HepG2 (cell line): ENCODE measurements around the gene CMPK2. TPM values are rescaled to one million over a fixed set of nuclear protein-coding genes. Genes with fewer than 3 reads are reported as not detected.

Experiments used
- ATAC-seq: fragments of 200-7000 bp; cut with Tn5 transposase; 3 replicates; pipeline ENCODE4 v1.9.1; 2020; ENCODE audit warnings: mild to moderate bottlenecking, moderate library complexity
- Bru-seq: library from RNA; stranded (reverse); fragments of 400-500 nt; gene quantifications from one replicate; lab custom pipeline; 2021; lab: Mats Ljungman, UMichigan
- BruChase-seq, 2 experiments: library from RNA; stranded (reverse); fragments of 400-500 nt; gene quantifications; one replicate each; lab custom pipeline; 2021; lab: Mats Ljungman, UMichigan
- BruUV-seq: library from RNA; stranded (reverse); fragments of 400-500 nt; replicated peaks from 2 replicates; lab custom pipeline; 2021; lab: Mats Ljungman, UMichigan
- CTCF ChIA-PET: fragments of 300-600 bp; formaldehyde crosslinking; extraction: SDS; loops from one replicate; lab custom pipeline; 2021; ENCODE audit warnings: low total read pairs, inconsistent platforms, low intra/inter-chr PET ratio; lab: Yijun Ruan, JAX
- POLR2A ChIA-PET: fragments of 350-600 bp; sonication (Branson Sonifier 250); formaldehyde crosslinking; loops from one replicate; lab custom pipeline; 2020; ENCODE audit warnings: antibody characterized with exemption, inconsistent platforms; lab: Yijun Ruan, JAX
- DNase-seq: peaks from one replicate; pipeline ENCODE4 v3.0.0-alpha.2; 2015; ENCODE audit warnings: low spot score
- FAIRE-seq: peaks from 3 replicates; lab custom pipeline; 2011; peaks lifted over from hg19 to GRCh38; lab: Jason Lieb, UNC
- H2AFZ ChIP-seq: one replicate; pipeline ENCODE4 v1.6.1; 2011; ENCODE audit warnings: low read length, inconsistent platforms
- H3K27ac ChIP-seq: fragments of 300-600 bp; 3 replicates; pipeline ENCODE4 v1.8.0; 2011; ENCODE audit warnings: mixed run types, mild to moderate bottlenecking, mixed read lengths, low read length, inconsistent platforms; ENCODE audit not compliant: insufficient read depth; ENCODE audit errors: extremely low read length
- H3K27me3 ChIP-seq, 2 experiments: fragments of 200-600 bp in 1 of 2; 2 replicates in 1 of 2; 3 replicates in 1 of 2; pipeline versions ENCODE4 v1.6.0 to v1.8.0; 2011; ENCODE audit warnings: low read length in 2 of 2, mild to moderate bottlenecking in 2 of 2, moderate library complexity in 2 of 2, inconsistent platforms in 1 of 2; ENCODE audit not compliant: insufficient read depth in 2 of 2, control insufficient read depth in 1 of 2
- H3K36me3 ChIP-seq, 2 experiments: fragments of 200-600 bp in 1 of 2; replicated peaks in 1 of 2; 2 replicates in 1 of 2; 3 replicates in 1 of 2; pipeline versions ENCODE4 v1.5.1 to v1.8.0; 2011; ENCODE audit warnings: low read length in 2 of 2, inconsistent platforms in 1 of 2; ENCODE audit not compliant: insufficient read depth in 2 of 2, control insufficient read depth in 1 of 2
- H3K4me1 ChIP-seq: 2 replicates; pipeline ENCODE4 v1.5.1; 2012; ENCODE audit warnings: low read length, inconsistent platforms; ENCODE audit not compliant: insufficient read depth
- H3K4me2 ChIP-seq: 2 replicates; pipeline ENCODE4 v1.6.0; 2011; ENCODE audit warnings: low read depth, low read length, inconsistent platforms
- H3K4me3 ChIP-seq, 3 experiments: fragments of 200-600 bp in 1 of 3; sonication (generic), shearing (Covaris generic) in 1 of 3; replicated peaks in 1 of 3; 2 replicates each; pipeline ENCODE4 v1.5.1; 2011 to 2016; ENCODE audit warnings: low read length in 3 of 3, inconsistent platforms in 2 of 3, low read depth in 2 of 3, mild to moderate bottlenecking in 2 of 3, control low read depth in 1 of 3, mixed read lengths in 1 of 3; ENCODE audit not compliant: insufficient read depth in 1 of 3
- H3K79me2 ChIP-seq: one replicate; pipeline ENCODE4 v1.6.1; 2011; ENCODE audit warnings: low read length, inconsistent platforms; ENCODE audit not compliant: insufficient read depth
- H3K9ac ChIP-seq: 2 replicates; pipeline ENCODE4 v1.6.0; 2011; ENCODE audit warnings: mild to moderate bottlenecking, low read depth, low read length, inconsistent platforms; ENCODE audit not compliant: insufficient read depth
- H3K9me3 ChIP-seq: 2 replicates; pipeline ENCODE4 v1.5.1; 2012; ENCODE audit warnings: mild to moderate bottlenecking, low read length
- H4K20me1 ChIP-seq: 2 replicates; pipeline ENCODE4 v1.6.0; 2011; ENCODE audit warnings: inconsistent platforms, mild to moderate bottlenecking, low read length, moderate library complexity; ENCODE audit not compliant: insufficient read depth
- E2F2 ChIP-seq: sonication (generic); formaldehyde crosslinking; IDR thresholded peaks from 2 replicates; pipeline ENCODE4 v1.4.0; 2020; ENCODE audit warnings: missing genetic modification reagents, borderline replicate concordance
- HES4 ChIP-seq: sonication (generic); formaldehyde crosslinking; IDR thresholded peaks from 2 replicates; pipeline ENCODE4 v1.9.0; 2021; ENCODE audit warnings: mild to moderate bottlenecking, missing genetic modification reagents, borderline replicate concordance
- HIVEP1 ChIP-seq: sonication (generic); formaldehyde crosslinking; IDR thresholded peaks from 2 replicates; pipeline ENCODE4 v1.4.0; 2020; ENCODE audit warnings: mild to moderate bottlenecking, missing genetic modification reagents
- MAFK ChIP-seq, 2 experiments: IDR thresholded peaks in 1 of 2; conservative IDR thresholded peaks in 1 of 2; 2 replicates each; pipeline ENCODE4 v1.6.1; 2011; ENCODE audit warnings: improper control_type of control experiment in 2 of 2, low read length in 2 of 2
- MXD1 ChIP-seq: sonication (generic); formaldehyde crosslinking; IDR thresholded peaks from 2 replicates; pipeline ENCODE4 v1.4.0; 2020; ENCODE audit warnings: mild to moderate bottlenecking, missing genetic modification reagents
- PTBP1 ChIP-seq: fragments of 200-400 bp; formaldehyde crosslinking; IDR thresholded peaks from 2 replicates; pipeline ENCODE4 v1.6.1; 2018; ENCODE audit warnings: low read length, low read depth; ENCODE audit not compliant: poor library complexity, severe bottlenecking
- RELA ChIP-seq: sonication (generic); formaldehyde crosslinking; IDR thresholded peaks from 2 replicates; pipeline ENCODE4 v1.4.0; 2020; ENCODE audit warnings: missing genetic modification reagents
- WGBS: methylation state at CpG from one replicate; pipeline ENCODE4 v1.1.6; 2017; ENCODE audit warnings: low lambda C conversion rate; 5-methylcytosine and 5-hydroxymethylcytosine counted together
- in situ Hi-C: cut with HindIII; loops from 2 replicates; pipeline ENCODE4 v1.10.0; 2017; ENCODE audit warnings: low pct_unique_long_range_greater_than_20kb; ENCODE audit not compliant: extremely low pct_ligation_motif_present
- intact Hi-C: fragments of 100-400 bp; cut with micrococcal nuclease; formaldehyde crosslinking; loops from one replicate; pipeline ENCODE4 v1.10.0; 2022; ENCODE audit not compliant: unreplicated experiment
- long read RNA-seq, 2 experiments: library from RNA in 1 of 2; library from polyadenylated mRNA in 1 of 2; stranded (forward) in 1 of 2; unstranded in 1 of 2; transcript quantifications; one replicate each; pipeline ENCODE4 v2.0.0, GENCODE V29; 2019 to 2022
- polyA minus RNA-seq, 3 experiments: library from RNA; depleted of rRNA, polyadenylated mRNA; stranded (reverse); fragments of >200 nt; gene quantifications; 2 replicates each; pipeline ENCODE4 v1.2.3, GENCODE V29; 2011; ENCODE audit warnings: low replicate concordance in 1 of 3
- polyA plus RNA-seq, 8 experiments: library from polyadenylated mRNA; depleted of rRNA in 3 of 8; stranded (reverse) in 7 of 8; unstranded in 1 of 8; fragments of >200 nt; fragmentation: Illumina TruSeq in 4 of 8; extraction: Trizol in 4 of 8; gene quantifications; 2 replicates each; pipeline versions ENCODE4 v1.2.1 to v1.2.3, GENCODE V29; 2011 to 2016; ENCODE audit warnings: low read depth in 4 of 8, missing spikeins in 1 of 8, mixed read lengths in 1 of 8; ENCODE audit not compliant: insufficient read depth in 1 of 8
- total RNA-seq, 5 experiments: library from RNA; depleted of rRNA; stranded (reverse); fragments of >200 nt; fragmentation: Illumina TruSeq; extraction: Trizol; gene quantifications; 2 replicates each; pipeline ENCODE4 v1.2.3, GENCODE V29; 2016; ENCODE audit warnings: low read depth in 1 of 5

The CMPK2 gene
- total RNA-seq (2016; rRNA removed; fragmentation: Illumina TruSeq; extraction: Trizol) (0.58 and 1.0 TPM in 2 replicates), polyA plus RNA-seq (2011; rRNA removed) (0.04 and 0.16 TPM in 2 replicates), polyA minus RNA-seq (2011; rRNA and poly(A)+ RNA removed; ENCODE audit: low replicate concordance) (0.28 TPM in 1 of 2 replicates, not detected in the other), Bru-seq, nascent RNA (percentile 26 among the genes with signal in this experiment), BruChase-seq, experiment 1, labeled RNA remaining after a 6-hour chase (percentile 22 among the genes with signal in this experiment), BruChase-seq, experiment 2, labeled RNA remaining after a 2-hour chase (percentile 17 among the genes with signal in this experiment)
- 0.10 and 0.35 TPM in 2 replicates for total RNA-seq (2016; cell fraction: cytosol; rRNA removed; fragmentation: Illumina TruSeq; extraction: Trizol; ENCODE audit: low read depth)
- total RNA-seq (2016; cell fraction: insoluble cytoplasmic fraction; rRNA removed; fragmentation: Illumina TruSeq; extraction: Trizol): 0.88 and 0.89 TPM in 2 replicates
- total RNA-seq (2016; cell fraction: membrane; rRNA removed; fragmentation: Illumina TruSeq; extraction: Trizol): 0.34 and 0.48 TPM in 2 replicates
- 0.34 and 0.44 TPM in 2 replicates for total RNA-seq (2016; cell fraction: nucleus; rRNA removed; fragmentation: Illumina TruSeq; extraction: Trizol)
- 0.05 and 0.08 TPM in 2 replicates for polyA plus RNA-seq (2011; cell fraction: cytosol; rRNA removed)
- not detected in 2 replicates for polyA plus RNA-seq (2011; cell fraction: nucleus; rRNA removed)
- polyA plus RNA-seq (2012): 0.20 TPM in 1 of 2 replicates, not detected in the other
- 0.07 and 0.27 TPM in 2 replicates for polyA plus RNA-seq (2016; cell fraction: cytosol; fragmentation: Illumina TruSeq; extraction: Trizol; ENCODE audit: low read depth)
- polyA plus RNA-seq (2016; cell fraction: insoluble cytoplasmic fraction; fragmentation: Illumina TruSeq; extraction: Trizol; ENCODE audit: low read depth): 0.84 and 1.0 TPM in 2 replicates
- 0.23 and 0.33 TPM in 2 replicates for polyA plus RNA-seq (2016; cell fraction: membrane; fragmentation: Illumina TruSeq; extraction: Trizol; ENCODE audit: low read depth)
- 0.55 and 0.74 TPM in 2 replicates for polyA plus RNA-seq (2016; cell fraction: nucleus; fragmentation: Illumina TruSeq; extraction: Trizol; ENCODE audit: insufficient read depth, low read depth)
- polyA minus RNA-seq (2011; cell fraction: cytosol; rRNA and poly(A)+ RNA removed): not detected in 2 replicates
- polyA minus RNA-seq (2011; cell fraction: nucleus; rRNA and poly(A)+ RNA removed): 0.77 TPM in 1 of 2 replicates, not detected in the other
- long read RNA-seq, experiment 1, partial matches to known transcripts: 0 of 2 reads
- long read RNA-seq, experiment 1, other reads (novel, unspliced or antisense): 0 of 2 reads
- long read RNA-seq, experiment 2, partial matches to known transcripts: 0 of 1 reads
- long read RNA-seq, experiment 2, other reads (novel, unspliced or antisense): 1 of 1 reads

GRCh38 chr2:6865346-6866274, at the start of gene CMPK2:
Gene CMPK2 (minus strand): TSS chr2:6865907. CDS start chr2:6865696, 211 bp downstream.
- peak within 1 kb of the TSS; percentile 65 to 75 (median 70) for H3K4me3 ChIP-seq
- FAIRE-seq: no peak
- ChIA-PET CTCF (interaction anchor here (1.2 kb wide), 1 partner anchor 37 kb away, joined by 4 read pairs; no protein-coding TSS in a partner anchor), POLR2A (interaction anchor here (1.1 kb wide), 1 partner anchor 56 kb away, joined by 3 read pairs; no protein-coding TSS in a partner anchor)
- no TSS peak for BruUV-seq
- peaks cover 0 to 35% of the 10 kb centered on the region in 2 experiments; a peak in 3 of 5 replicates for H3K27me3 ChIP-seq
- DNase-seq: peak; percentile 35
- H2AFZ ChIP-seq: no peak within 1 kb of the TSS
- 0 out of 2 replicates have a peak, but pooled peaks cover under 1% of the 10 kb centered on the region for H3K9me3 ChIP-seq
- peaks cover 19% of the 10 kb centered on the region for H3K4me1 ChIP-seq
- H3K4me2 ChIP-seq: peak within 1 kb of the TSS; percentile 83
- H3K36me3 ChIP-seq: no peaks in the 10 kb centered on the region
- no peak within 1 kb of the TSS for H3K27ac ChIP-seq
- intact Hi-C loops (no loop called here), in situ Hi-C loops (no loop called here)
- under 1% methylated on average over 35 of the region's 115 CpGs for WGBS
- no peaks in the 10 kb centered on the region for H4K20me1 ChIP-seq
- ATAC-seq: peak; percentile 86
- 0 out of 2 replicates have a peak within 1 kb of the TSS, but pooled peaks have one; percentile 14 for H3K9ac ChIP-seq
- no peaks in the 10 kb centered on the region for H3K79me2 ChIP-seq
- peak; percentile 73; the same call in 1 of the 2 replicates for TF ChIP-seq MXD1
- TF ChIP-seq HES4 (CRISPR knock-in tag): peak; percentile 62; the same call in 1 of the 2 replicates
- no peak for TF ChIP-seq HIVEP1
- peak; percentile 55; the same call in 1 of the 2 replicates for TF ChIP-seq E2F2 (CRISPR knock-in tag)
- no peak for TF ChIP-seq MAFK (conservative IDR thresholded peaks at IDR 0.05 in 1 of 2, IDR thresholded peaks at IDR 0.05 in 1 of 2; ENCODE audit: low read length in 2 of 2)
- TF ChIP-seq RELA (CRISPR knock-in tag): no peak
- no peak for TF ChIP-seq PTBP1
